Measurements from ENCODE around the gene DCHS1. TPM values are rescaled to one million over a fixed set of nuclear protein-coding genes. Genes with fewer than 3 reads are reported as not detected.

The DCHS1 gene
- total and polyA plus RNA-seq, 2 of the 13 experiments (the other 11 are each of a cell fraction or from before 2014, with no cell fraction given): under 0.01 to 0.03 TPM

DNA sequence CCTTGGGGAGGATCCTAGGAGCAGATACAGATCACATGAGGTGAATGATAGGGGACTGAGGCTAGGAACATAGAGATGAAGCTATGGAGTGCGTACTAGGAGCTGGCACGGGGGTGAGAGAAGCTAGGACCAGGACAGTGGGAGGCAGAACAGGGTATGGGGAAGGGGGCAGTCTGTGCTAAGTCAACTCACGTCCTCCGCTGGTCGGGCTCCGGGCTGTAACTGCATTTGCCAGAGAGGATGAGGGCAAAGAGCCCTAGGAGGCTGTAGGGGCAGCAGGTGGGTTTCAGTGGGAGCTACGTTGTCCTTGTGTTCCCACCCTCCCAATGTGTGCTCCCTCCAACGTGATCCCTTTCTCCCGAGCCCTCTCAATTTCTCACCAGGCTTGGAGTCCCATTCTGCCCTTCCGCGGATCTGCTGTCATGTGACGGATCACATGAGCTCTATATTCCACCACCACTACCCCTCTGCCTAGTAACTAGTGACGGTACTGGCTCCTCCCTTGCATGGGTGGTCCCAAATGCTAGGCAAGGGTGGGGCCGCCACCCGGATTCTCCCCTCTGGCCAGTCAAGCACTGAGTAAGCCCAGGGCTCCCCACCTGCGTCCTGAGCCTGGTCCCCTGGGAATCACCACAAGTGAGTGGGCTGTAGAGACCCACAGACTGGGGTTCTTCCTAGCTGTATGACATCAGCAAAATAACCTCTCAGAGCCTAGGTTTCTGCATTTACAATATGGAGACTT is 36.4 kb downstream of the DCHS1 start, which contains the start of gene TPP1 (continued):
- TF ChIP-seq, protein P1, sequence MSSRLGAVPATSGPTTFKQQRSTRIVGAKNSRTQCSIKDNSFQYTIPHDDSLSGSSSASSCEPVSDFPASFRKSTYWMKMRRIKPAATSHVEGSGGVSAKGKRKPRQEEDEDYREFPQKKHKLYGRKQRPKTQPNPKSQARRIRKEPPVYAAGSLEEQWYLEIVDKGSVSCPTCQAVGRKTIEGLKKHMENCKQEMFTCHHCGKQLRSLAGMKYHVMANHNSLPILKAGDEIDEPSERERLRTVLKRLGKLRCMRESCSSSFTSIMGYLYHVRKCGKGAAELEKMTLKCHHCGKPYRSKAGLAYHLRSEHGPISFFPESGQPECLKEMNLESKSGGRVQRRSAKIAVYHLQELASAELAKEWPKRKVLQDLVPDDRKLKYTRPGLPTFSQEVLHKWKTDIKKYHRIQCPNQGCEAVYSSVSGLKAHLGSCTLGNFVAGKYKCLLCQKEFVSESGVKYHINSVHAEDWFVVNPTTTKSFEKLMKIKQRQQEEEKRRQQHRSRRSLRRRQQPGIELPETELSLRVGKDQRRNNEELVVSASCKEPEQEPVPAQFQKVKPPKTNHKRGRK (CRISPR knock-in tag; IDR thresholded peaks at IDR 0.05): no peak
- TF ChIP-seq ZNF562 (CRISPR knock-in tag; IDR thresholded peaks at IDR 0.05; ENCODE audit: borderline replicate concordance) (no peak), TAF15 (IDR thresholded peaks at IDR 0.05; ENCODE audit: low read depth, low read length, poor library complexity, severe bottlenecking) (no peak), RXRA (CRISPR knock-in tag; IDR thresholded peaks at IDR 0.05) (no peak), HDAC6 (IDR thresholded peaks at IDR 0.05; ENCODE audit: low read depth, low read length) (no peak), NRL (CRISPR knock-in tag; IDR thresholded peaks at IDR 0.05; ENCODE audit: borderline replicate concordance) (no peak), ZSCAN20 (CRISPR knock-in tag; IDR thresholded peaks at IDR 0.05; ENCODE audit: borderline replicate concordance) (no peak), NR2F1 (CRISPR knock-in tag; IDR thresholded peaks at IDR 0.05) (no peak), ZBTB20 (CRISPR knock-in tag; IDR thresholded peaks at IDR 0.05; ENCODE audit: borderline replicate concordance, low read depth) (no peak), PHB2 (IDR thresholded peaks at IDR 0.05; ENCODE audit: partially characterized antibody) (no peak), ZNF44 (CRISPR knock-in tag; IDR thresholded peaks at IDR 0.05) (no peak), ZNF558 (CRISPR knock-in tag; IDR thresholded peaks at IDR 0.05; ENCODE audit: borderline replicate concordance) (no peak), DPF2 (CRISPR knock-in tag; IDR thresholded peaks at IDR 0.05; ENCODE audit: borderline replicate concordance, low read depth) (no peak), ZNF713 (CRISPR knock-in tag; IDR thresholded peaks at IDR 0.05) (no peak)
- TF ChIP-seq, protein P2, sequence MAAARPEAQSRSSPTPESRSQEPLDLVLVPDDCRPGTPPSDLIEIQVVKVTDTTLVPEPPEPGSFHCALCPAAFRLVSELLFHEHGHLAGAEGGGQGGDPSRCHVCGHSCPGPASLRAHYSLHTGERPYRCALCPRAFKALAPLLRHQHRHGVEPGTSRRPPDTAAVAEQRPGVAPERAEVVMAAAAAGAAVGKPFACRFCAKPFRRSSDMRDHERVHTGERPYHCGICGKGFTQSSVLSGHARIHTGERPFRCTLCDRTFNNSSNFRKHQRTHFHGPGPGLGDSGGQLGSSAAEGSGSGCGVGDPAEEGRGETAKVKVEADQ (CRISPR knock-in tag; IDR thresholded peaks at IDR 0.05; ENCODE audit: borderline replicate concordance): no peak
- TF ChIP-seq, protein P3, sequence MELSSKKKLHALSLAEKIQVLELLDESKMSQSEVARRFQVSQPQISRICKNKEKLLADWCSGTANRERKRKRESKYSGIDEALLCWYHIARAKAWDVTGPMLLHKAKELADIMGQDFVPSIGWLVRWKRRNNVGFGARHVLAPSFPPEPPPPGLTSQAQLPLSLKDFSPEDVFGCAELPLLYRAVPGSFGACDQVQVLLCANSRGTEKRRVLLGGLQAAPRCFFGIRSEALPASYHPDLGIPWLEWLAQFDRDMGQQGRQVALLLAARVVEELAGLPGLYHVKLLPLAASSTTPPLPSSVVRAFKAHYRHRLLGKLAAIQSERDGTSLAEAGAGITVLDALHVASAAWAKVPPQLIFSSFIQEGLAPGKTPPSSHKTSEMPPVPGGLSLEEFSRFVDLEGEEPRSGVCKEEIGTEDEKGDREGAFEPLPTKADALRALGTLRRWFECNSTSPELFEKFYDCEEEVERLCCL (CRISPR knock-in tag; IDR thresholded peaks at IDR 0.05; ENCODE audit: borderline replicate concordance): no peak
- TF ChIP-seq, protein P4, sequence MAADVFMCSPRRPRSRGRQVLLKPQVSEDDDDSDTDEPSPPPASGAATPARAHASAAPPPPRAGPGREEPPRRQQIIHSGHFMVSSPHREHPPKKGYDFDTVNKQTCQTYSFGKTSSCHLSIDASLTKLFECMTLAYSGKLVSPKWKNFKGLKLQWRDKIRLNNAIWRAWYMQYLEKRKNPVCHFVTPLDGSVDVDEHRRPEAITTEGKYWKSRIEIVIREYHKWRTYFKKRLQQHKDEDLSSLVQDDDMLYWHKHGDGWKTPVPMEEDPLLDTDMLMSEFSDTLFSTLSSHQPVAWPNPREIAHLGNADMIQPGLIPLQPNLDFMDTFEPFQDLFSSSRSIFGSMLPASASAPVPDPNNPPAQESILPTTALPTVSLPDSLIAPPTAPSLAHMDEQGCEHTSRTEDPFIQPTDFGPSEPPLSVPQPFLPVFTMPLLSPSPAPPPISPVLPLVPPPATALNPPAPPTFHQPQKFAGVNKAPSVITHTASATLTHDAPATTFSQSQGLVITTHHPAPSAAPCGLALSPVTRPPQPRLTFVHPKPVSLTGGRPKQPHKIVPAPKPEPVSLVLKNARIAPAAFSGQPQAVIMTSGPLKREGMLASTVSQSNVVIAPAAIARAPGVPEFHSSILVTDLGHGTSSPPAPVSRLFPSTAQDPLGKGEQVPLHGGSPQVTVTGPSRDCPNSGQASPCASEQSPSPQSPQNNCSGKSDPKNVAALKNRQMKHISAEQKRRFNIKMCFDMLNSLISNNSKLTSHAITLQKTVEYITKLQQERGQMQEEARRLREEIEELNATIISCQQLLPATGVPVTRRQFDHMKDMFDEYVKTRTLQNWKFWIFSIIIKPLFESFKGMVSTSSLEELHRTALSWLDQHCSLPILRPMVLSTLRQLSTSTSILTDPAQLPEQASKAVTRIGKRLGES (CRISPR knock-in tag; IDR thresholded peaks at IDR 0.05; ENCODE audit: borderline replicate concordance): no peak
- TF ChIP-seq, protein P5, sequence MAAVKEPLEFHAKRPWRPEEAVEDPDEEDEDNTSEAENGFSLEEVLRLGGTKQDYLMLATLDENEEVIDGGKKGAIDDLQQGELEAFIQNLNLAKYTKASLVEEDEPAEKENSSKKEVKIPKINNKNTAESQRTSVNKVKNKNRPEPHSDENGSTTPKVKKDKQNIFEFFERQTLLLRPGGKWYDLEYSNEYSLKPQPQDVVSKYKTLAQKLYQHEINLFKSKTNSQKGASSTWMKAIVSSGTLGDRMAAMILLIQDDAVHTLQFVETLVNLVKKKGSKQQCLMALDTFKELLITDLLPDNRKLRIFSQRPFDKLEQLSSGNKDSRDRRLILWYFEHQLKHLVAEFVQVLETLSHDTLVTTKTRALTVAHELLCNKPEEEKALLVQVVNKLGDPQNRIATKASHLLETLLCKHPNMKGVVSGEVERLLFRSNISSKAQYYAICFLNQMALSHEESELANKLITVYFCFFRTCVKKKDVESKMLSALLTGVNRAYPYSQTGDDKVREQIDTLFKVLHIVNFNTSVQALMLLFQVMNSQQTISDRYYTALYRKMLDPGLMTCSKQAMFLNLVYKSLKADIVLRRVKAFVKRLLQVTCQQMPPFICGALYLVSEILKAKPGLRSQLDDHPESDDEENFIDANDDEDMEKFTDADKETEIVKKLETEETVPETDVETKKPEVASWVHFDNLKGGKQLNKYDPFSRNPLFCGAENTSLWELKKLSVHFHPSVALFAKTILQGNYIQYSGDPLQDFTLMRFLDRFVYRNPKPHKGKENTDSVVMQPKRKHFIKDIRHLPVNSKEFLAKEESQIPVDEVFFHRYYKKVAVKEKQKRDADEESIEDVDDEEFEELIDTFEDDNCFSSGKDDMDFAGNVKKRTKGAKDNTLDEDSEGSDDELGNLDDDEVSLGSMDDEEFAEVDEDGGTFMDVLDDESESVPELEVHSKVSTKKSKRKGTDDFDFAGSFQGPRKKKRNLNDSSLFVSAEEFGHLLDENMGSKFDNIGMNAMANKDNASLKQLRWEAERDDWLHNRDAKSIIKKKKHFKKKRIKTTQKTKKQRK (IDR thresholded peaks at IDR 0.05; ENCODE audit: low read length): no peak
